ENCODE measurements around the gene HCN3.

Gene HCN3

GRCh38 chr1:155266553-155266952, 10.7 kb upstream of the HCN3 start:
- no peak overlapping the region for H3K4me3 ChIP-seq (replicated peaks; ENCODE audit: low read depth, low read length)
- DNase-seq (ENCODE audit: extremely low read depth, low read depth) = no peak
- TF ChIP-seq CTCF (IDR thresholded peaks at IDR 0.05; ENCODE audit: low read depth, low read length, missing control alignments) = no peak

GRCh38 chr1:155267373-155267772, 9.9 kb upstream of the HCN3 start:
- TF ChIP-seq CTCF (IDR thresholded peaks at IDR 0.05; ENCODE audit: low read depth, low read length, missing control alignments) = no peak
- DNase-seq (ENCODE audit: extremely low read depth, low read depth) = no peak
- no peak overlapping the region for H3K4me3 ChIP-seq (replicated peaks; ENCODE audit: low read depth, low read length)

- no peak for TF ChIP-seq CTCF (IDR thresholded peaks at IDR 0.05; ENCODE audit: low read depth, low read length, missing control alignments)
- DNase-seq (ENCODE audit: extremely low read depth, low read depth) = no peak
- no peak overlapping the region for H3K4me3 ChIP-seq (replicated peaks; ENCODE audit: low read depth, low read length)
Measured at GRCh38 chr1:155268630-155269029, 8.6 kb upstream of the HCN3 start.

GRCh38 chr1:155269381-155269780, 7.9 kb upstream of the HCN3 start:
- TF ChIP-seq CTCF (IDR thresholded peaks at IDR 0.05; ENCODE audit: low read depth, low read length, missing control alignments) = no peak
- no peak for DNase-seq (ENCODE audit: extremely low read depth, low read depth)
- H3K4me3 ChIP-seq (replicated peaks; ENCODE audit: low read depth, low read length) = no peak overlapping the region

GRCh38 chr1:155272466-155273342, 4.6 kb upstream of the HCN3 start:
- DNase-seq (ENCODE audit: extremely low read depth, low read depth) = no peak
- H3K4me3 ChIP-seq (replicated peaks; ENCODE audit: low read depth, low read length) = peak overlapping the region; percentile 77
- no peak for TF ChIP-seq CTCF (IDR thresholded peaks at IDR 0.05; ENCODE audit: low read depth, low read length, missing control alignments)

- peak within 1 kb of the TSS; percentile 77 for H3K4me3 ChIP-seq (replicated peaks; ENCODE audit: low read depth, low read length)
- peak; percentile 77 for DNase-seq (ENCODE audit: extremely low read depth, low read depth)
- no peak for TF ChIP-seq CTCF (IDR thresholded peaks at IDR 0.05; ENCODE audit: low read depth, low read length, missing control alignments)
Measured at GRCh38 chr1:155273343-155274245, 3.7 kb upstream of the HCN3 start, which contains the start of gene CLK2. TSS of gene CLK2 (minus strand) at chr1:155273504. CDS start at chr1:155270977, 2,527 bp downstream.

All from HFF-Myc (cell line).